Effector CD4-positive, alpha-beta T cell (primary cell): ENCODE measurements around the gene CYP46A1.

Source experiments
- DNase-seq: peaks from one replicate; pipeline ENCODE4 v3.0.0-alpha.2; 2020

Gene CYP46A1

DNA sequence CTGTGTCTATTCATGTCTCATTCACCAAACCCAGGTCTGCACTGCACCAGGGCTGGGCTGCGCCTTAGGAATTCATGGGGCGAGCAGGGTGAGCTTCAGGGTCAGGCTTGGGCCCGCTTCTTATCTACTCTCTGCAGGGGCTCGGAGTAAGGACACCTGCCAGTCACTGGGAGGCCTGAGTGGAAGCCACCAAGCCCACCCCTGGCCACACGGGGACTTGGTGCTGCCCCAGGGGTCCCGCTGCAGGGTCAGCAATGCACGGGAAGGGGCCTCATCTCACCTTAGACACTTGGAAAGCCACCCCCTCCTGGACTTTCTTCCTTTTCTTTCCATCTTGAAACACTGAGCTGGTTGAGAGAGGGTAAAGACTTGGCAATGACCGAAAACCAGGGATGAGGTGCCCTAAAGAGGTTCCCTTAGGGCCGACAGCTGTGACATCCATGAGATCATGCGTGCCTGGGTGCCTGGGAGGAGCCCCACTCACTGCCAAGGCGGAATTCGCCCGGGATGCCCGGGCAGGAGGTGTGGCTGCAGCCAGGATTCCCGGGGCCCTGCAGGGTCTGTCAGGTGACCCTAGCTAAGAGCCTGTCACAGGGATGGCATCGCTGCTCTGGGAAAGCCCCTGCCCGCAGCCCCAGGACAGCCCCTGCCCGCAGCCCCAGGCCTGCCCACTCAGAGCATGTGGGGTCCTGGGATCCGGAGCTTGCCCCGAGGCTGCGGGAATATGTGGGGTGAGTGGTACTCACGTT lies 63.7 kb downstream of the CYP46A1 start:
- DNase-seq, result no peak

- DNase-seq, result no peak
Measured at GRCh38 chr14:99748529-99748928, 64.4 kb downstream of the CYP46A1 start.

DNA sequence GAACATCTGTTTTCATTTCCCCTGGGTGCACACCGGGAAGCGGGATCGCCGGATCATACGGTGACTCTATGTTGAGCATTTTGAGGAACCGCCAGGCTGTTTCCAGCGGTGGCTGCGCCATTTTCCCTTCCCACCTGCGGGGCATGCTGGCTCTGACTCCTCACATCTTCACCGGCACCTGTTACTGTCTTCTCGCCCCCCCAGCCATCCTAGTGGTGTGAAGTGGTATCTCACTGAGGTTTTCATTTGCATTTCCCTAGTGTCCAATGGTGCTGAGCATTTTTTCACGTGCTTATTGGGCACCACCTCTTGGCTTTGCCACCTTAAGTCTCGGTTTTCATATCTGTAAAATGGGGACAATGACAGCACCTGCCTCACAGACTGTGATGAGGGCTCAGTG lies 65.0 kb downstream of the CYP46A1 start:
- no peak for DNase-seq

- no peak for DNase-seq
Measured at GRCh38 chr14:99749763-99750715, 65.9 kb downstream of the CYP46A1 start.

DNA sequence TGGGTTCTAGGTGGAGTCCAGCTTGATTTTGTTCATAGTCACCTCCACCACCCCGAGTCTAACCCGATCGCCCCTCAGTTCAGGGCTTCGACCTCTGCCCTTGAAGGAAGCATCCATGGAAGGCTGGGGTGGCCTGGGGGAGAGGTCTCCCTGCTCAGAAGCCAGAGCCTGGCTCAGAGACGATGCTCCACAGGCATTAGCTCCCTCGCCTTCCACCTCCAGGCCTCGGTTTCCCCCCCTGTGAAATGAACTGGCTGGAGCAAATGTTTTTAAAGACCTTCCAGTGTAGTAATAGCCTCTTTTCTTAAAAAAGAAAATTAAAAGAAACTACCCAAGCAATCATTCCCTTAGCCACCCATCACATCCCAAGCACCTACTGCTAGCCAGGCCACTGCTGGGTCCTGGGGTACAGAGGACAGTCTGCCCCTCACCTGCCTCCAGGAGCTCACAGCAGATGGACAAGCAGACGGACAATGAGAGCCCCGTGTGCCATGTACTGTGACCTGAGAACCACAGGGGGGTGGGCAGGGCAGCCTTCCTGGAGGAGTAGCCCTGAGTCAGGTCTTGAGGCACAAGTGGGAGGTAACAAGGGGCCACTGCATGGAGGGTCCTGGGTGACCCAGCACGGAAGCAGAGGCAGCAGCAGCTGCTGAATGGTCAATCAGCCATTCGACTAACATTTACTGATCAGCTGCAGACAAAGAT lies 66.8 kb downstream of the CYP46A1 start:
- DNase-seq, result no peak

DNA sequence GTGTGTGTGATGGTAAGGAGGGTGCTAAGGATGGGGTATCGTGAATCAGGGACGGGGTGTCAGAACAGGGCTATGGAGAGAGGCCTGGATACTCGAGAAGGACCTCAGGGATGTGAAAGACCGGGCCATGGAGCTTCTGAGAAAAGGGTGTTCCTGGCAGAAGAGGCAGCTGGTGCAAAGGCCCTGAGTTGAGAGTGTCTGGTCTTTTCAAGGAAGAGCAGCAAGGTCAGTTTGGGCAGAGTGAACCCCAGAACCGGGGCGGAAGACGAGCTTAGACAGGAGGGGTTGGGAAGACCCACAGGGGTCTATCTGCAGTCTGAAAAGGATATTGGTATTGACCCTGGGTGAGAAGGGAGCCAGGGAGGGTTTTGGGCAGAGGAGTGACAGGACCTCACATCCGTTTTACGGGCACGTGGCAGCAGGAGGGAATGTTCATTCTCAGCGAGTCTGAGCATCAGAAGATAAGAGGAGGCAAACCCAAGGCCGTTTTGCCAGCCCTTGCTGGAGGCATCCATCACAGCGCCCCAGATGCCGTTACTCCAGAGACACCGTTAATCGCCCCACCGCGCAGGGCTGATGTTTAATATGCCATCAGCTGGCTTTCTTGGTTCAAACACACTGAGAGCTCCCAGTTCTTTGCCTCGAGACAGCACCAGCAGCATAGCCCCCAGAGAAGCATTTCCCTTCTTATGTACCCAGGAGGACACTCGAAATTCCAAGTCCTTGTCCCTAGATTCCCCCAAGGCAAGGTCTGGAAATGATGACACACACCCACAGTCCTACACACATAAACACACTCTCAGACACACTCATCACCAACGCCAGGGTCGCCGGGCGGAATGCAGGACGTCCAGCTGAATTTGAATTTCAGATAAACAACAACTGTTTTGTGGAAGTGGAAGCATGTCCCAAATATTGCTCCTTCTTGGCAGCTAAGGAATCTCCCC lies 67.7 kb downstream of the CYP46A1 start:
- no peak for DNase-seq

- no peak for DNase-seq
Measured at GRCh38 chr14:99752486-99753121, 68.5 kb downstream of the CYP46A1 start.

- no peak for DNase-seq
Measured at GRCh38 chr14:99753225-99754140, 69.4 kb downstream of the CYP46A1 start.

GRCh38 chr14:99754141-99755067 lies 70.3 kb downstream of the CYP46A1 start:
- no peak for DNase-seq

- no peak for DNase-seq
Measured at GRCh38 chr14:99755068-99755405, 70.9 kb downstream of the CYP46A1 start.

GRCh38 chr14:99755629-99756603 lies 71.8 kb downstream of the CYP46A1 start:
- no peak for DNase-seq

- DNase-seq, result no peak
Measured at GRCh38 chr14:99756796-99757195, 72.7 kb downstream of the CYP46A1 start.

- no peak for DNase-seq
Measured at GRCh38 chr14:99757331-99758070, 73.4 kb downstream of the CYP46A1 start.

GRCh38 chr14:99758121-99758821 lies 74.2 kb downstream of the CYP46A1 start:
- DNase-seq, result no peak

GRCh38 chr14:99758872-99759545 lies 74.9 kb downstream of the CYP46A1 start:
- no peak for DNase-seq

GRCh38 chr14:99759546-99759925 lies 75.4 kb downstream of the CYP46A1 start:
- DNase-seq, result no peak
